IMR-90 (cell line): ENCODE measurements around the gene CAT. TPM values are rescaled to one million over a fixed set of nuclear protein-coding genes. Genes with fewer than 3 reads are reported as not detected.

Experiments
- ATAC-seq: fragments of 200-7000 bp; cut with Tn5 transposase; 2 replicates; pipeline ENCODE4 v1.9.1; 2020; ENCODE audit warnings: low read depth, mild to moderate bottlenecking, moderate library complexity
- BruUV-seq: library from RNA; stranded (reverse); fragments of 400-500 nt; replicated peaks from 2 replicates; lab custom pipeline; 2021; lab: Mats Ljungman, UMichigan
- CTCF ChIA-PET: fragments of 300-600 bp; formaldehyde crosslinking; extraction: SDS; loops from one replicate; lab custom pipeline; 2021; ENCODE audit warnings: antibody characterized with exemption; lab: Yijun Ruan, JAX
- POLR2A ChIA-PET: fragments of 300-600 bp; sonication (Branson Sonifier 250); formaldehyde crosslinking; loops from one replicate; lab custom pipeline; 2022; ENCODE audit warnings: antibody characterized with exemption; ENCODE audit not compliant: unreplicated experiment; lab: Charles Lee
- DNase-seq: peaks from one replicate; pipeline ENCODE4 v3.0.0; 2013
- H2AFZ ChIP-seq: replicated peaks from 2 replicates; pipeline ENCODE3; 2013; ENCODE audit warnings: low read length, mild to moderate bottlenecking; ENCODE audit not compliant: poor library complexity
- H2AK5ac ChIP-seq: 2 replicates; pipeline ENCODE4 v1.6.1; 2013; ENCODE audit warnings: low read depth, low read length, inconsistent platforms
- H2AK9ac ChIP-seq: replicated peaks from 2 replicates; pipeline ENCODE3; 2013; ENCODE audit warnings: mild to moderate bottlenecking, low read depth, low read length, moderate library complexity; ENCODE audit not compliant: poor library complexity
- H2BK120ac ChIP-seq: 2 replicates; pipeline ENCODE4 v1.6.1; 2013; ENCODE audit warnings: low read depth, low read length, inconsistent platforms
- H2BK15ac ChIP-seq: 3 replicates; pipeline ENCODE4 v1.6.1; 2013; ENCODE audit warnings: low read depth, low read length, inconsistent platforms
- H2BK20ac ChIP-seq: 2 replicates; pipeline ENCODE4 v1.6.1; 2013; ENCODE audit warnings: low read depth, mild to moderate bottlenecking, inconsistent platforms, low read length, moderate library complexity
- H2BK5ac ChIP-seq: 2 replicates; pipeline ENCODE4 v1.6.1; 2013; ENCODE audit warnings: mild to moderate bottlenecking, low read depth, low read length, inconsistent platforms; ENCODE audit not compliant: poor library complexity, severe bottlenecking
- H3K14ac ChIP-seq: replicated peaks from 2 replicates; pipeline ENCODE4 v1.6.1; 2013; ENCODE audit warnings: low read depth, low read length, inconsistent platforms
- H3K18ac ChIP-seq: 2 replicates; pipeline ENCODE4 v1.6.1; 2013; ENCODE audit warnings: low read depth, low read length, control low read depth
- H3K23ac ChIP-seq: 2 replicates; pipeline ENCODE4 v1.6.1; 2013; ENCODE audit warnings: low read depth, low read length, inconsistent platforms
- H3K27ac ChIP-seq: 2 replicates; pipeline ENCODE4 v1.5.1; 2013; ENCODE audit warnings: mild to moderate bottlenecking, control low read depth, low read length; ENCODE audit not compliant: insufficient read depth
- H3K27me3 ChIP-seq: 2 replicates; pipeline ENCODE4 v1.6.1; 2013; ENCODE audit warnings: low read length; ENCODE audit not compliant: control insufficient read depth, insufficient read depth
- H3K36me3 ChIP-seq: 2 replicates; pipeline ENCODE4 v1.6.1; 2013; ENCODE audit warnings: low read length, mixed read lengths; ENCODE audit not compliant: control insufficient read depth, insufficient read depth
- H3K4ac ChIP-seq: 2 replicates; pipeline ENCODE4 v1.6.1; 2013; ENCODE audit warnings: low read depth, low read length, inconsistent platforms
- H3K4me1 ChIP-seq: 2 replicates; pipeline ENCODE4 v1.6.1; 2013; ENCODE audit warnings: low read length, mixed read lengths; ENCODE audit not compliant: control insufficient read depth, insufficient read depth
- H3K4me2 ChIP-seq: 2 replicates; pipeline ENCODE4 v1.6.1; 2013; ENCODE audit warnings: low read depth, mild to moderate bottlenecking, control low read depth, low read length, moderate library complexity
- H3K4me3 ChIP-seq: 2 replicates; pipeline ENCODE4 v1.5.1; 2013; ENCODE audit warnings: low read depth, mild to moderate bottlenecking, control low read depth, low read length, moderate library complexity; ENCODE audit not compliant: insufficient read depth
- H3K56ac ChIP-seq: 2 replicates; pipeline ENCODE4 v1.6.1; 2013; ENCODE audit warnings: low read length, inconsistent platforms; ENCODE audit not compliant: insufficient read depth; ENCODE audit errors: extremely low read depth
- H3K79me1 ChIP-seq, 2 experiments: 2 replicates each; pipeline ENCODE4 v1.6.1; 2013; ENCODE audit warnings: low read length in 2 of 2, inconsistent platforms in 1 of 2, low read depth in 1 of 2
- H3K9ac ChIP-seq: 2 replicates; pipeline ENCODE4 v1.6.1; 2013; ENCODE audit warnings: low read depth, low read length, control low read depth
- H3K9me1 ChIP-seq: 2 replicates; pipeline ENCODE4 v1.6.1; 2013; ENCODE audit warnings: low read length, inconsistent platforms; ENCODE audit not compliant: insufficient read depth
- H3K9me3 ChIP-seq: 2 replicates; pipeline ENCODE4 v1.6.1; 2013; ENCODE audit warnings: low read length; ENCODE audit not compliant: control insufficient read depth, insufficient read depth
- H4K20me1 ChIP-seq: 2 replicates; pipeline ENCODE4 v1.6.1; 2013; ENCODE audit warnings: low read length, inconsistent platforms; ENCODE audit not compliant: insufficient read depth
- H4K5ac ChIP-seq: 2 replicates; pipeline ENCODE4 v1.6.1; 2013; ENCODE audit warnings: mild to moderate bottlenecking, low read depth, low read length, control low read depth
- H4K8ac ChIP-seq, 2 experiments: 2 replicates each; pipeline ENCODE4 v1.6.1; 2013; ENCODE audit warnings: low read depth in 2 of 2, low read length in 2 of 2, control low read depth in 1 of 2, inconsistent platforms in 1 of 2
- H4K91ac ChIP-seq: 2 replicates; pipeline ENCODE4 v1.6.1; 2013; ENCODE audit warnings: low read depth, low read length, inconsistent platforms; ENCODE audit not compliant: insufficient read depth
- BHLHE40 ChIP-seq: fragments of 150-350 bp; IDR thresholded peaks from 2 replicates; pipeline ENCODE4 v1.6.1; 2016; ENCODE audit warnings: mild to moderate bottlenecking, low read depth, low read length
- CEBPB ChIP-seq: IDR thresholded peaks from 2 replicates; pipeline ENCODE4 v1.6.1; 2012; ENCODE audit warnings: low read depth, low read length, improper control_type of control experiment
- CHD1 ChIP-seq: IDR thresholded peaks from 2 replicates; pipeline ENCODE4 v1.6.1; 2012; ENCODE audit warnings: low read depth, low read length, improper control_type of control experiment
- ELK1 ChIP-seq: fragments of 150-350 bp; IDR thresholded peaks from 2 replicates; pipeline ENCODE4 v1.6.1; 2016; ENCODE audit warnings: low read depth, mild to moderate bottlenecking, low read length, moderate library complexity, borderline replicate concordance
- FOS ChIP-seq: fragments of 150-350 bp; IDR thresholded peaks from 2 replicates; pipeline ENCODE4 v1.6.1; 2016; ENCODE audit warnings: low read depth, low read length
- MAFK ChIP-seq: IDR thresholded peaks from 2 replicates; pipeline ENCODE4 v1.6.1; 2012; ENCODE audit warnings: low read depth, low read length, improper control_type of control experiment
- MAZ ChIP-seq: IDR thresholded peaks from 2 replicates; pipeline ENCODE4 v1.6.1; 2012; ENCODE audit warnings: low read depth, mild to moderate bottlenecking, low read length, improper control_type of control experiment, moderate library complexity, borderline replicate concordance
- MXI1 ChIP-seq: IDR thresholded peaks from 2 replicates; pipeline ENCODE4 v1.6.1; 2012; ENCODE audit warnings: low read depth, mild to moderate bottlenecking, low read length, moderate library complexity, borderline replicate concordance
- NFE2L2 ChIP-seq: fragments of 150-350 bp; IDR thresholded peaks from 2 replicates; pipeline ENCODE4 v1.6.1; 2016; ENCODE audit warnings: low read depth, mild to moderate bottlenecking, low read length
- POLR2A ChIP-seq: IDR thresholded peaks from 2 replicates; pipeline ENCODE4 v1.6.1; 2012; ENCODE audit warnings: mild to moderate bottlenecking, low read depth, low read length
- RAD21 ChIP-seq: IDR thresholded peaks from 2 replicates; pipeline ENCODE4 v1.6.1; 2012; ENCODE audit warnings: low read length, improper control_type of control experiment
- RCOR1 ChIP-seq: IDR thresholded peaks from 2 replicates; pipeline ENCODE4 v1.6.1; 2012; ENCODE audit warnings: mild to moderate bottlenecking, low read length, improper control_type of control experiment; ENCODE audit not compliant: insufficient replicate concordance
- RFX5 ChIP-seq: IDR thresholded peaks from 2 replicates; pipeline ENCODE4 v1.8.0; 2012; ENCODE audit warnings: low read depth, mild to moderate bottlenecking, low read length, moderate library complexity
- SMC3 ChIP-seq: fragments of 150-350 bp; IDR thresholded peaks from 2 replicates; pipeline ENCODE4 v1.6.1; 2016; ENCODE audit warnings: low read depth, mild to moderate bottlenecking, antibody characterized with exemption, low read length, moderate library complexity
- WGBS, 2 experiments: methylation state at CpG; one replicate each; pipeline versions ENCODE4 v1.1.5 to v1.1.7; 2013; ENCODE audit warnings: missing lambda C conversion rate in 2 of 2; ENCODE audit not compliant: insufficient read length in 1 of 2; ENCODE audit errors: extremely low coverage in 2 of 2; 5-methylcytosine and 5-hydroxymethylcytosine counted together
- dilution Hi-C: fragments of 300-500 bp; cut with HindIII; formaldehyde crosslinking; loops from one replicate; pipeline ENCODE4 v1.14.3; 2018; ENCODE audit warnings: low sequenced_read_pairs; ENCODE audit not compliant: unreplicated experiment
- in situ Hi-C: fragments of 300-500 bp; cut with MboI; formaldehyde crosslinking; loops from 3 replicates; pipeline ENCODE4 v1.14.3; 2019; ENCODE audit warnings: low sequenced_read_pairs, inconsistent platforms, mixed read lengths
- intact Hi-C: fragments of 100-400 bp; cut with micrococcal nuclease; formaldehyde crosslinking; loops from 2 replicates; pipeline ENCODE4 v1.10.0; 2022
- polyA plus RNA-seq, 3 experiments: library from polyadenylated mRNA; depleted of rRNA; stranded (reverse); fragments of >200 nt; gene quantifications; 2 replicates each; pipeline ENCODE4 v1.2.3, GENCODE V29; 2012; ENCODE audit warnings: low replicate concordance in 1 of 3
- total RNA-seq: library from RNA; depleted of rRNA; stranded (reverse); fragments of >200 nt; gene quantifications from 2 replicates; pipeline ENCODE4 v1.2.3, GENCODE V29; 2012
- TF ChIP-seq, protein P1 (sequence below): fragments of 150-350 bp; IDR thresholded peaks from 2 replicates; pipeline ENCODE4 v1.6.1; 2017; ENCODE audit warnings: mild to moderate bottlenecking, antibody characterized with exemption, low read length, low read depth
- TF ChIP-seq, protein P2 (sequence below): conservative IDR thresholded peaks from 2 replicates; pipeline ENCODE4 v1.5.1; 2012; ENCODE audit warnings: mild to moderate bottlenecking, low read depth, low read length, improper control_type of control experiment

CAT gene
- total and polyA plus RNA-seq, 2 of the 4 experiments (the other 2 are of a cell fraction) = 52.5 to 80.5 TPM

DNA sequence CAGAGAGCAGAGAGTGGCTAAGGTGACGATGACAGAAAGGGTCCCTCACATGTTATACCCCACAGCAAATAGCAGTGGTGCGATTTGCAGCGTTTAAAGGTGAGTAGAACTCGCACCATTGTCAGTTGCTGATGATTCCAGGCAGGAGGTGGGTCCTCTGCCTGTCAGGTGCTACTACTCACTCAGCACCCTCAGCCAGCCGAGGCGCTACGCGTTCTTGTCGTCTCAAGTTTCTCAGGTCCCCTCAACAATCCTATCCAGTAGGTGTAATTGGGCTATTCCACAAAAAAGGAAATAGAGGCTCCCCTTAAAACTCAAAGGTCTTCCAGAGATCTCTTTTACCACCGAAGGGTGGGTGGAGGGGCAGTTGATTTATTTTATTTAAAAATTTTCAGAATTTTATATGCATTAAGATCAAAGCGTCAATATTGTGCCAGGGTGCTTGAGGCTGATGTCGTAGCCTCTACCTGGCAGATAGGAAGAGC, 56.5 kb downstream of the CAT start:
- Histone ChIP-seq H3K9me1 (no peaks in the 10 kb centered on the region), H3K79me1 (no peaks in the 10 kb centered on the region), H4K91ac (no peak overlapping the region), H2BK20ac (no peak overlapping the region), H3K56ac (no peak overlapping the region), H4K8ac (no peak overlapping the region), H3K36me3 (no peaks in the 10 kb centered on the region), H3K9ac (no peak overlapping the region), H3K4me1 (no peaks in the 10 kb centered on the region), H3K4ac (no peak overlapping the region), H4K5ac (no peak overlapping the region), H2AK9ac (no peak overlapping the region), H3K14ac (no peak overlapping the region), H3K23ac (no peak overlapping the region), H4K20me1 (no peaks in the 10 kb centered on the region), H2BK15ac (no peak overlapping the region), H3K18ac (no peak overlapping the region), H2AFZ (no peak overlapping the region), H3K4me2 (no peak overlapping the region), H2AK5ac (no peak overlapping the region), H2BK5ac (no peak overlapping the region), H3K27ac (no peak overlapping the region), H3K9me3 (no peaks in the 10 kb centered on the region), H2BK120ac (no peak overlapping the region), H3K4me3 (no peak overlapping the region), H3K27me3 (peaks cover 39% of the 10 kb centered on the region)
- intact Hi-C loops (loop anchor here (10.0 kb wide), 1 partner anchor 500 kb away; no protein-coding TSS in a partner anchor), in situ Hi-C loops (loop anchor here (10.0 kb wide), 1 partner anchor 320 kb away; no protein-coding TSS in a partner anchor), dilution Hi-C loops (no loop called here)
- 90% methylated on average over 2 of the region's 12 CpGs; no CpG with 5 or more reads in 1 of the 2 experiments for WGBS, 2 experiments
- ATAC-seq (no peak), DNase-seq (no peak)
- ChIA-PET CTCF (no interaction called here), POLR2A (no interaction called here)
- BruUV-seq = no TSS peak
- no peak for TF ChIP-seq FOS
- TF ChIP-seq RFX5 = no peak
- no peak for TF ChIP-seq NFE2L2
- no peak for TF ChIP-seq CEBPB
- no peak for TF ChIP-seq BHLHE40
- TF ChIP-seq POLR2A = no peak
- TF ChIP-seq ELK1 = no peak
- no peak for TF ChIP-seq SMC3
- no peak for TF ChIP-seq RAD21
- TF ChIP-seq, protein P1, sequence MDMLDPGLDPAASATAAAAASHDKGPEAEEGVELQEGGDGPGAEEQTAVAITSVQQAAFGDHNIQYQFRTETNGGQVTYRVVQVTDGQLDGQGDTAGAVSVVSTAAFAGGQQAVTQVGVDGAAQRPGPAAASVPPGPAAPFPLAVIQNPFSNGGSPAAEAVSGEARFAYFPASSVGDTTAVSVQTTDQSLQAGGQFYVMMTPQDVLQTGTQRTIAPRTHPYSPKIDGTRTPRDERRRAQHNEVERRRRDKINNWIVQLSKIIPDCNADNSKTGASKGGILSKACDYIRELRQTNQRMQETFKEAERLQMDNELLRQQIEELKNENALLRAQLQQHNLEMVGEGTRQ = no peak
- no peak for TF ChIP-seq CHD1
- TF ChIP-seq RCOR1 = no peak
- TF ChIP-seq, protein P2, sequence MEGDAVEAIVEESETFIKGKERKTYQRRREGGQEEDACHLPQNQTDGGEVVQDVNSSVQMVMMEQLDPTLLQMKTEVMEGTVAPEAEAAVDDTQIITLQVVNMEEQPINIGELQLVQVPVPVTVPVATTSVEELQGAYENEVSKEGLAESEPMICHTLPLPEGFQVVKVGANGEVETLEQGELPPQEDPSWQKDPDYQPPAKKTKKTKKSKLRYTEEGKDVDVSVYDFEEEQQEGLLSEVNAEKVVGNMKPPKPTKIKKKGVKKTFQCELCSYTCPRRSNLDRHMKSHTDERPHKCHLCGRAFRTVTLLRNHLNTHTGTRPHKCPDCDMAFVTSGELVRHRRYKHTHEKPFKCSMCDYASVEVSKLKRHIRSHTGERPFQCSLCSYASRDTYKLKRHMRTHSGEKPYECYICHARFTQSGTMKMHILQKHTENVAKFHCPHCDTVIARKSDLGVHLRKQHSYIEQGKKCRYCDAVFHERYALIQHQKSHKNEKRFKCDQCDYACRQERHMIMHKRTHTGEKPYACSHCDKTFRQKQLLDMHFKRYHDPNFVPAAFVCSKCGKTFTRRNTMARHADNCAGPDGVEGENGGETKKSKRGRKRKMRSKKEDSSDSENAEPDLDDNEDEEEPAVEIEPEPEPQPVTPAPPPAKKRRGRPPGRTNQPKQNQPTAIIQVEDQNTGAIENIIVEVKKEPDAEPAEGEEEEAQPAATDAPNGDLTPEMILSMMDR = no peak
- TF ChIP-seq MAZ = no peak
- TF ChIP-seq MXI1 = no peak
- no peak for TF ChIP-seq MAFK
